ENCODE data around the gene SERGEF. TPM values are rescaled to one million over a fixed set of nuclear protein-coding genes. Genes with fewer than 3 reads are reported as not detected.

SERGEF gene
- polyA plus RNA-seq, 3 donors, result 14.3 to 33.7 (median 33.3) TPM

DNA sequence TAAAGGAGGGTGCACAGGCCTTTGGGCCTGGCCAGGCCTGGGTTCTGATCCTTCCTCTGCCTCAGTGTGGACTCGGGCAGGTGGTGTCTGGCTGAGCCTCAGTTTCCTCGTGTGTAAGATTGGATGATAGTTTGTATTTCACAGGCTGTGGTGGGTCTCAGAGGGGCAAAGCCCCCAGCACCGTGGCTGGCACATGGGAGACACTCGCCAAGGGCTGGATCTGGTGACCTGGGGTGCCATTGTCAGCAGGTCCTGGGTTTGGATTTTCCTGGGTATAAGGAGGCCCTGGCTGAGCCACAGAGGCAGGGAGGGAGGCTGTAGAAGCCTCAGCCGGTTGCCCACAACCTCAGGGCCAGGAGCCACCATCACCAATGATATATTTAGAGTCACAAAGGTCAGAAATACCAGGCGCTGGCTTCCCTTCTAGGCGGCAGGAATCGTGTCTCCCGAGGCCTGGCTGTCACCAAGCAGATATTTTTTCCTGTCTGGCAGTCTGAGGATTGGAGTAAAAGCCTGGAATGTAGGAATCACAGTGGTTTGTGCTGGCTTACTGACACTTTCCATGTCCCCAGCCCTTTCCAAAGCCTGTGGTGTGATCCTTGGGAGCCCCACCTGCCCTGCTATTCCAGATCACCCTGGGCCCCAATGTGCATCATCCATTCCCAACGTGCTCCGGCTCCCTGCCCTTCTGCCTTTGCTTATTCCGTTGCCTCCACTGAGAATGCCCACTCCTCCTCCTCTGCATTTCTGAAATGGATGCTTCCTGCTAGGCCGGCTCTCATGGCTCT lies 262.6 kb downstream of the SERGEF start:
- H3K79me2 ChIP-seq (ENCODE audit: insufficient read depth, low read length), result no peaks in the 10 kb centered on the region
- H4K20me1 ChIP-seq (ENCODE audit: insufficient read depth, low read length), result no peaks in the 10 kb centered on the region
- Mint-ChIP-seq H3K4me1 (no peaks in the 10 kb centered on the region), H3K4me3 (no peak overlapping the region), H3K27ac (peak overlapping the region in 1 of 7 donors; percentile 47), H3K27me3 (ENCODE audit: low read depth in 3 of 3) (peaks cover 7 to 11% (median 9%) of the 10 kb centered on the region in 3 donors), H3K36me3 (no peaks in the 10 kb centered on the region), H3K9me3 (no peaks in the 10 kb centered on the region)
- no peak overlapping the region for H3K4me2 ChIP-seq (replicated peaks; ENCODE audit: extremely low read depth, low read length, poor library complexity, severe bottlenecking)
- TF ChIP-seq, protein P1, sequence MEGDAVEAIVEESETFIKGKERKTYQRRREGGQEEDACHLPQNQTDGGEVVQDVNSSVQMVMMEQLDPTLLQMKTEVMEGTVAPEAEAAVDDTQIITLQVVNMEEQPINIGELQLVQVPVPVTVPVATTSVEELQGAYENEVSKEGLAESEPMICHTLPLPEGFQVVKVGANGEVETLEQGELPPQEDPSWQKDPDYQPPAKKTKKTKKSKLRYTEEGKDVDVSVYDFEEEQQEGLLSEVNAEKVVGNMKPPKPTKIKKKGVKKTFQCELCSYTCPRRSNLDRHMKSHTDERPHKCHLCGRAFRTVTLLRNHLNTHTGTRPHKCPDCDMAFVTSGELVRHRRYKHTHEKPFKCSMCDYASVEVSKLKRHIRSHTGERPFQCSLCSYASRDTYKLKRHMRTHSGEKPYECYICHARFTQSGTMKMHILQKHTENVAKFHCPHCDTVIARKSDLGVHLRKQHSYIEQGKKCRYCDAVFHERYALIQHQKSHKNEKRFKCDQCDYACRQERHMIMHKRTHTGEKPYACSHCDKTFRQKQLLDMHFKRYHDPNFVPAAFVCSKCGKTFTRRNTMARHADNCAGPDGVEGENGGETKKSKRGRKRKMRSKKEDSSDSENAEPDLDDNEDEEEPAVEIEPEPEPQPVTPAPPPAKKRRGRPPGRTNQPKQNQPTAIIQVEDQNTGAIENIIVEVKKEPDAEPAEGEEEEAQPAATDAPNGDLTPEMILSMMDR (IDR thresholded peaks at IDR 0.05), result no peak
- H3K4me1 ChIP-seq (ENCODE audit: control insufficient read depth in 1 of 2, insufficient read depth in 2 of 2, low read length in 2 of 2), result no peaks in the 10 kb centered on the region
- no peaks in the 10 kb centered on the region for H3K27me3 ChIP-seq (ENCODE audit: control insufficient read depth in 2 of 2, insufficient read depth in 2 of 2, low read length in 2 of 2)
- no peaks in the 10 kb centered on the region for H3K36me3 ChIP-seq (replicated peaks in 1 of 2; ENCODE audit: control insufficient read depth in 1 of 2, insufficient read depth in 2 of 2, low read length in 2 of 2)
- H3K4me3 ChIP-seq (replicated peaks in 1 of 3; ENCODE audit: low read depth in 2 of 3, low read length in 3 of 3), result no peak overlapping the region
- no peak overlapping the region for H2AFZ ChIP-seq (ENCODE audit: insufficient read depth, low read depth, low read length, poor library complexity, severe bottlenecking)
- H3K9ac ChIP-seq (ENCODE audit: insufficient read depth, low read length, poor library complexity, severe bottlenecking), result no peak overlapping the region
- no peak overlapping the region for H3K27ac ChIP-seq (ENCODE audit: low read depth in 1 of 2, low read length in 2 of 2)
- WGBS (ENCODE audit: insufficient coverage), result 75% methylated on average over 12 of the region's 13 CpGs
- H3K9me3 ChIP-seq (replicated peaks in 1 of 2; ENCODE audit: control insufficient read depth in 1 of 2, insufficient read depth in 1 of 2, low read length in 2 of 2), result no peaks in the 10 kb centered on the region
- DNase-seq, result no peak
- intact Hi-C loops (cut with micrococcal nuclease), result no loop called here

DNA sequence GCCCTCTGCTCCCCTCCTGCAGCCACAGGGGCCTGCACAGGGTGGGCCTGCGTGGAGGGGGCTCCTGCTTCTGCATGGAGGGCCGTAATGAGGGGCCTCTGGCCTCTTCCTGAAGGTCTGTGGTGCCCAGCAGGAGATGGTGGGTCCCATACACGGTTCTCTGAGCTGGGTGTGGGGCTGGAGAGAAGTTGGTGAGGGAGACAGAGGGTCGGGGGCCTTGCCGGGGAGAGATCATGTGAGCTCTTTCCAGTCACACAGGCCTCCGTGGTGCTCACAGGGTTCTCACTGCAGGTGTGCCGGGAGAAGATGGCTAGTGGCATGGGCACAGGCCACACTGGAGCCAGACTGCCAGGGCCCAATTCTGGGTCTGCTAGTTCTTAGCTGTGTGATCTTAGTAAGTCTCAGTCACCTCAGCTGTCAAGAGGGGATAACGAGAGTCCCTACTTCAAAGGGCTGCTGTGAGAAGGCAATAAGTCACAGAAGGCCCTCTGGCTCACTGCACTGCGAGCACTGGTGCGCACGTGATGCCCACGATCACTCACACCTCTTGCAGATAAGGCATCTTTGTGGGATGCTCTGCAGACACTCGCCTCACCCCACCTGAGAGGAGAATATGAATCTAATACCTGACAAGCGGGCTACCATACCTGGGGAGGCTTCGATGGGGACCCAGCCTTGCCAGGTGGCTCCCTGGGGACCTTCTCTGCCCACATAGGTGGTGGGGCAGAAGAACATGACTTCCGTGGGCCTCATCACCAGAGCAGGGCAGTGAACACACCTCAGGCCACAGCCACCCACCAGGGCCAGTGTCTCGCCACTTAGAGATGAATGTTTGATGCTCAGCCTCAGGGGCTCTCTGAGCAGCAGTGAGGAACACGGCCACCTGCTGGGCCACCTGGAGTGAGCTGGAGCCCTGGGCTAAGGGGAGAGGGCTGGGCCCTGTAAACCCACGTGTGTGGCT lies 263.8 kb downstream of the SERGEF start:
- Histone ChIP-seq H3K4me2 (replicated peaks; ENCODE audit: extremely low read depth, low read length, poor library complexity, severe bottlenecking) (no peak overlapping the region), H2AFZ (ENCODE audit: insufficient read depth, low read depth, low read length, poor library complexity, severe bottlenecking) (no peak overlapping the region), H3K36me3 (replicated peaks in 1 of 2; ENCODE audit: control insufficient read depth in 1 of 2, insufficient read depth in 2 of 2, low read length in 2 of 2) (no peaks in the 10 kb centered on the region), H3K4me3 (replicated peaks in 1 of 3; ENCODE audit: low read depth in 2 of 3, low read length in 3 of 3) (no peak overlapping the region), H3K27ac (ENCODE audit: low read depth in 1 of 2, low read length in 2 of 2) (no peak overlapping the region), H3K27me3 (ENCODE audit: control insufficient read depth in 2 of 2, insufficient read depth in 2 of 2, low read length in 2 of 2) (no peaks in the 10 kb centered on the region), H3K9ac (ENCODE audit: insufficient read depth, low read length, poor library complexity, severe bottlenecking) (no peak overlapping the region), H4K20me1 (ENCODE audit: insufficient read depth, low read length) (no peaks in the 10 kb centered on the region), H3K79me2 (ENCODE audit: insufficient read depth, low read length) (no peaks in the 10 kb centered on the region), H3K4me1 (ENCODE audit: control insufficient read depth in 1 of 2, insufficient read depth in 2 of 2, low read length in 2 of 2) (no peaks in the 10 kb centered on the region), H3K9me3 (replicated peaks in 1 of 2; ENCODE audit: control insufficient read depth in 1 of 2, insufficient read depth in 1 of 2, low read length in 2 of 2) (no peaks in the 10 kb centered on the region)
- Mint-ChIP-seq H3K27ac (no peak overlapping the region), H3K9me3 (no peaks in the 10 kb centered on the region), H3K4me3 (no peak overlapping the region), H3K4me1 (no peaks in the 10 kb centered on the region), H3K27me3 (ENCODE audit: low read depth in 3 of 3) (peaks cover 5 to 10% (median 10%) of the 10 kb centered on the region in 3 donors), H3K36me3 (no peaks in the 10 kb centered on the region)
- TF ChIP-seq, protein P1 (IDR thresholded peaks at IDR 0.05), result no peak
- 74% methylated on average over 10 of the region's 19 CpGs for WGBS (ENCODE audit: insufficient coverage)
- intact Hi-C loops (cut with micrococcal nuclease), result no loop called here
- DNase-seq, result no peak

Measured in CD14-positive monocyte (primary cell).